IMR-90 (cell line): ENCODE data around the gene PLXNC1. TPM values are rescaled to one million over a fixed set of nuclear protein-coding genes. Genes with fewer than 3 reads are reported as not detected.

Source experiments
- ATAC-seq: fragments of 200-7000 bp; cut with Tn5 transposase; 2 replicates; pipeline ENCODE4 v1.9.1; 2020; ENCODE audit warnings: low read depth, mild to moderate bottlenecking, moderate library complexity
- BruUV-seq: library from RNA; stranded (reverse); fragments of 400-500 nt; replicated peaks from 2 replicates; lab custom pipeline; 2021; lab: Mats Ljungman, UMichigan
- CTCF ChIA-PET: fragments of 300-600 bp; formaldehyde crosslinking; extraction: SDS; loops from one replicate; lab custom pipeline; 2021; ENCODE audit warnings: antibody characterized with exemption; lab: Yijun Ruan, JAX
- POLR2A ChIA-PET: fragments of 300-600 bp; sonication (Branson Sonifier 250); formaldehyde crosslinking; loops from one replicate; lab custom pipeline; 2022; ENCODE audit warnings: antibody characterized with exemption; ENCODE audit not compliant: unreplicated experiment; lab: Charles Lee
- DNase-seq: peaks from one replicate; pipeline ENCODE4 v3.0.0; 2013
- H2AFZ ChIP-seq: replicated peaks from 2 replicates; pipeline ENCODE3; 2013; ENCODE audit warnings: low read length, mild to moderate bottlenecking; ENCODE audit not compliant: poor library complexity
- H2AK5ac ChIP-seq: 2 replicates; pipeline ENCODE4 v1.6.1; 2013; ENCODE audit warnings: low read depth, low read length, inconsistent platforms
- H2AK9ac ChIP-seq: replicated peaks from 2 replicates; pipeline ENCODE3; 2013; ENCODE audit warnings: mild to moderate bottlenecking, low read depth, low read length, moderate library complexity; ENCODE audit not compliant: poor library complexity
- H2BK120ac ChIP-seq: 2 replicates; pipeline ENCODE4 v1.6.1; 2013; ENCODE audit warnings: low read depth, low read length, inconsistent platforms
- H2BK15ac ChIP-seq: 3 replicates; pipeline ENCODE4 v1.6.1; 2013; ENCODE audit warnings: low read depth, low read length, inconsistent platforms
- H2BK20ac ChIP-seq: 2 replicates; pipeline ENCODE4 v1.6.1; 2013; ENCODE audit warnings: low read depth, mild to moderate bottlenecking, inconsistent platforms, low read length, moderate library complexity
- H2BK5ac ChIP-seq: 2 replicates; pipeline ENCODE4 v1.6.1; 2013; ENCODE audit warnings: mild to moderate bottlenecking, low read depth, low read length, inconsistent platforms; ENCODE audit not compliant: poor library complexity, severe bottlenecking
- H3K14ac ChIP-seq: replicated peaks from 2 replicates; pipeline ENCODE4 v1.6.1; 2013; ENCODE audit warnings: low read depth, low read length, inconsistent platforms
- H3K18ac ChIP-seq: 2 replicates; pipeline ENCODE4 v1.6.1; 2013; ENCODE audit warnings: low read depth, low read length, control low read depth
- H3K23ac ChIP-seq: 2 replicates; pipeline ENCODE4 v1.6.1; 2013; ENCODE audit warnings: low read depth, low read length, inconsistent platforms
- H3K27ac ChIP-seq: 2 replicates; pipeline ENCODE4 v1.5.1; 2013; ENCODE audit warnings: mild to moderate bottlenecking, control low read depth, low read length; ENCODE audit not compliant: insufficient read depth
- H3K27me3 ChIP-seq: 2 replicates; pipeline ENCODE4 v1.6.1; 2013; ENCODE audit warnings: low read length; ENCODE audit not compliant: control insufficient read depth, insufficient read depth
- H3K36me3 ChIP-seq: 2 replicates; pipeline ENCODE4 v1.6.1; 2013; ENCODE audit warnings: low read length, mixed read lengths; ENCODE audit not compliant: control insufficient read depth, insufficient read depth
- H3K4ac ChIP-seq: 2 replicates; pipeline ENCODE4 v1.6.1; 2013; ENCODE audit warnings: low read depth, low read length, inconsistent platforms
- H3K4me1 ChIP-seq: 2 replicates; pipeline ENCODE4 v1.6.1; 2013; ENCODE audit warnings: low read length, mixed read lengths; ENCODE audit not compliant: control insufficient read depth, insufficient read depth
- H3K4me2 ChIP-seq: 2 replicates; pipeline ENCODE4 v1.6.1; 2013; ENCODE audit warnings: low read depth, mild to moderate bottlenecking, control low read depth, low read length, moderate library complexity
- H3K4me3 ChIP-seq: 2 replicates; pipeline ENCODE4 v1.5.1; 2013; ENCODE audit warnings: low read depth, mild to moderate bottlenecking, control low read depth, low read length, moderate library complexity; ENCODE audit not compliant: insufficient read depth
- H3K56ac ChIP-seq: 2 replicates; pipeline ENCODE4 v1.6.1; 2013; ENCODE audit warnings: low read length, inconsistent platforms; ENCODE audit not compliant: insufficient read depth; ENCODE audit errors: extremely low read depth
- H3K79me1 ChIP-seq, 2 experiments: 2 replicates each; pipeline ENCODE4 v1.6.1; 2013; ENCODE audit warnings: low read length in 2 of 2, inconsistent platforms in 1 of 2, low read depth in 1 of 2
- H3K9ac ChIP-seq: 2 replicates; pipeline ENCODE4 v1.6.1; 2013; ENCODE audit warnings: low read depth, low read length, control low read depth
- H3K9me1 ChIP-seq: 2 replicates; pipeline ENCODE4 v1.6.1; 2013; ENCODE audit warnings: low read length, inconsistent platforms; ENCODE audit not compliant: insufficient read depth
- H3K9me3 ChIP-seq: 2 replicates; pipeline ENCODE4 v1.6.1; 2013; ENCODE audit warnings: low read length; ENCODE audit not compliant: control insufficient read depth, insufficient read depth
- H4K20me1 ChIP-seq: 2 replicates; pipeline ENCODE4 v1.6.1; 2013; ENCODE audit warnings: low read length, inconsistent platforms; ENCODE audit not compliant: insufficient read depth
- H4K5ac ChIP-seq: 2 replicates; pipeline ENCODE4 v1.6.1; 2013; ENCODE audit warnings: mild to moderate bottlenecking, low read depth, low read length, control low read depth
- H4K8ac ChIP-seq, 2 experiments: 2 replicates each; pipeline ENCODE4 v1.6.1; 2013; ENCODE audit warnings: low read depth in 2 of 2, low read length in 2 of 2, control low read depth in 1 of 2, inconsistent platforms in 1 of 2
- H4K91ac ChIP-seq: 2 replicates; pipeline ENCODE4 v1.6.1; 2013; ENCODE audit warnings: low read depth, low read length, inconsistent platforms; ENCODE audit not compliant: insufficient read depth
- CEBPB ChIP-seq: IDR thresholded peaks from 2 replicates; pipeline ENCODE4 v1.6.1; 2012; ENCODE audit warnings: low read depth, low read length, improper control_type of control experiment
- CTCF ChIP-seq: conservative IDR thresholded peaks from 2 replicates; pipeline ENCODE4 v1.5.1; 2012; ENCODE audit warnings: mild to moderate bottlenecking, low read depth, low read length, improper control_type of control experiment
- MXI1 ChIP-seq: IDR thresholded peaks from 2 replicates; pipeline ENCODE4 v1.6.1; 2012; ENCODE audit warnings: low read depth, mild to moderate bottlenecking, low read length, moderate library complexity, borderline replicate concordance
- WGBS, 2 experiments: methylation state at CpG; one replicate each; pipeline versions ENCODE4 v1.1.5 to v1.1.7; 2013; ENCODE audit warnings: missing lambda C conversion rate in 2 of 2; ENCODE audit not compliant: insufficient read length in 1 of 2; ENCODE audit errors: extremely low coverage in 2 of 2; 5-methylcytosine and 5-hydroxymethylcytosine counted together
- dilution Hi-C: fragments of 300-500 bp; cut with HindIII; formaldehyde crosslinking; loops from one replicate; pipeline ENCODE4 v1.14.3; 2018; ENCODE audit warnings: low sequenced_read_pairs; ENCODE audit not compliant: unreplicated experiment
- in situ Hi-C: fragments of 300-500 bp; cut with MboI; formaldehyde crosslinking; loops from 3 replicates; pipeline ENCODE4 v1.14.3; 2019; ENCODE audit warnings: low sequenced_read_pairs, inconsistent platforms, mixed read lengths
- intact Hi-C: fragments of 100-400 bp; cut with micrococcal nuclease; formaldehyde crosslinking; loops from 2 replicates; pipeline ENCODE4 v1.10.0; 2022
- polyA plus RNA-seq, 3 experiments: library from polyadenylated mRNA; depleted of rRNA; stranded (reverse); fragments of >200 nt; gene quantifications; 2 replicates each; pipeline ENCODE4 v1.2.3, GENCODE V29; 2012; ENCODE audit warnings: low replicate concordance in 1 of 3
- total RNA-seq: library from RNA; depleted of rRNA; stranded (reverse); fragments of >200 nt; gene quantifications from 2 replicates; pipeline ENCODE4 v1.2.3, GENCODE V29; 2012

The PLXNC1 gene
- total and polyA plus RNA-seq, 2 of the 4 experiments (the other 2 are of a cell fraction): 1.0 to 1.6 TPM

GRCh38 chr12:94327809-94328208 lies 179.4 kb downstream of the PLXNC1 start:
- H4K20me1 ChIP-seq: no peaks in the 10 kb centered on the region
- no peak for DNase-seq
- ATAC-seq: no peak
- no peak overlapping the region for H2BK120ac ChIP-seq
- H3K9me3 ChIP-seq: no peaks in the 10 kb centered on the region
- H2BK20ac ChIP-seq: no peak overlapping the region
- H3K9me1 ChIP-seq: no peaks in the 10 kb centered on the region
- peaks cover 3% of the 10 kb centered on the region for H3K36me3 ChIP-seq
- H3K4me1 ChIP-seq: no peaks in the 10 kb centered on the region
- no peak overlapping the region for H2AK5ac ChIP-seq
- no peak overlapping the region for H3K18ac ChIP-seq
- no peak overlapping the region for H3K14ac ChIP-seq
- no TSS peak for BruUV-seq
- in situ Hi-C loops: no loop called here
- H2BK15ac ChIP-seq: no peak overlapping the region
- H3K4ac ChIP-seq: no peak overlapping the region
- ChIA-PET CTCF (no interaction called here), POLR2A (no interaction called here)
- H2BK5ac ChIP-seq: no peak overlapping the region
- no peak overlapping the region for H4K5ac ChIP-seq
- dilution Hi-C loops: no loop called here
- no peak overlapping the region for H4K91ac ChIP-seq
- no peak overlapping the region for H3K23ac ChIP-seq
- no peak overlapping the region for H3K9ac ChIP-seq
- intact Hi-C loops: loop anchor here (2.0 kb wide), 1 partner anchor 205 kb away; no protein-coding TSS in a partner anchor
- H3K27ac ChIP-seq: no peak overlapping the region
- no peak overlapping the region for H3K4me2 ChIP-seq
- TF ChIP-seq CEBPB: peak; percentile 36; the same call in 1 of the 2 replicates
- TF ChIP-seq MXI1: no peak
- no peak for TF ChIP-seq CTCF
- no peak overlapping the region for H2AFZ ChIP-seq
- no peak overlapping the region for H4K8ac ChIP-seq
- WGBS, 2 experiments: no CpG with 5 or more reads among the region's 1 CpG
- H3K56ac ChIP-seq: no peak overlapping the region
- H2AK9ac ChIP-seq: no peak overlapping the region
- H3K79me1 ChIP-seq: no peaks in the 10 kb centered on the region
- no peaks in the 10 kb centered on the region for H3K27me3 ChIP-seq
- no peak overlapping the region for H3K4me3 ChIP-seq
